DOHH2 (cell line): Measurements from ENCODE around the gene ZNF182.

ENCODE experiments used
- CTCF ChIP-seq: fragments of 200-600 bp; sonication (generic); IDR thresholded peaks from one replicate; pipeline ENCODE4 v1.5.1; 2014; ENCODE audit warnings: antibody characterized with exemption, mild to moderate bottlenecking, low read depth, low read length; ENCODE audit not compliant: poor library complexity, severe bottlenecking
- EZH2phosphoT487 ChIP-seq: fragments of 200-600 bp; sonication (generic); IDR thresholded peaks from 2 replicates; pipeline ENCODE4 v1.6.1; 2017; ENCODE audit warnings: borderline replicate concordance, mild to moderate bottlenecking, antibody characterized with exemption, low read length, moderate library complexity, mixed read lengths

GRCh38 chrX:48003758-48004457, at the start of gene ZNF182:
- no peak for TF ChIP-seq CTCF
- no peak for TF ChIP-seq EZH2phosphoT487
